DOHH2 (cell line): ENCODE data around the gene ABCF1.

Experiments used
- CTCF ChIP-seq: fragments of 200-600 bp; sonication (generic); IDR thresholded peaks from one replicate; pipeline ENCODE4 v1.5.1; 2014; ENCODE audit warnings: antibody characterized with exemption, mild to moderate bottlenecking, low read depth, low read length; ENCODE audit not compliant: poor library complexity, severe bottlenecking
- EZH2phosphoT487 ChIP-seq: fragments of 200-600 bp; sonication (generic); IDR thresholded peaks from 2 replicates; pipeline ENCODE4 v1.6.1; 2017; ENCODE audit warnings: borderline replicate concordance, mild to moderate bottlenecking, antibody characterized with exemption, low read length, moderate library complexity, mixed read lengths

- no peak for TF ChIP-seq CTCF
- no peak for TF ChIP-seq EZH2phosphoT487
These were observed 535 bp upstream of the ABCF1 start for GRCh38 chr6:30570740-30571074.
